GM23338 (cell line): ENCODE measurements around the gene ZC3H12C. TPM values are rescaled to one million over a fixed set of nuclear protein-coding genes. Genes with fewer than 3 reads are reported as not detected.

Source experiments
- ATAC-seq: fragments of 200-7000 bp; cut with Tn5 transposase; 3 replicates; pipeline ENCODE4 v1.9.1; 2020
- DNase-seq: peaks from one replicate; pipeline ENCODE4 v3.0.0-alpha.2; 2015; ENCODE audit warnings: low spot score
- H2AFZ ChIP-seq: fragments of 200-600 bp; sonication (generic); 2 replicates; pipeline ENCODE4 v1.8.0; 2016; ENCODE audit warnings: antibody characterized with exemption, mild to moderate bottlenecking, moderate library complexity
- H3F3A ChIP-seq: fragments of 200-600 bp; sonication (generic); replicated peaks from 2 replicates; pipeline ENCODE4 v1.8.0; 2017; ENCODE audit warnings: antibody characterized with exemption, mixed run types, low read depth
- H3K27ac ChIP-seq: fragments of 200-600 bp; sonication (generic); 2 replicates; pipeline ENCODE4 v1.6.1; 2016; ENCODE audit warnings: low read depth
- H3K27me3 ChIP-seq: fragments of 200-600 bp; sonication (generic); 2 replicates; pipeline ENCODE4 v1.8.0; 2016; ENCODE audit warnings: mild to moderate bottlenecking, mixed run types, moderate library complexity; ENCODE audit not compliant: insufficient read depth
- H3K36me3 ChIP-seq: fragments of 200-600 bp; sonication (generic); 2 replicates; pipeline ENCODE4 v1.8.0; 2016; ENCODE audit warnings: mild to moderate bottlenecking; ENCODE audit not compliant: insufficient read depth
- H3K4me1 ChIP-seq: fragments of 200-600 bp; sonication (generic); 2 replicates; pipeline ENCODE4 v1.8.0; 2016; ENCODE audit warnings: mild to moderate bottlenecking, moderate library complexity; ENCODE audit not compliant: insufficient read depth
- H3K4me2 ChIP-seq: fragments of 200-600 bp; sonication (generic); 2 replicates; pipeline ENCODE4 v1.7.1; 2017; ENCODE audit warnings: mixed run types
- H3K4me3 ChIP-seq: fragments of 200-600 bp; sonication (generic); 2 replicates; pipeline ENCODE4 v1.6.1; 2016; ENCODE audit warnings: mixed run types
- H3K79me2 ChIP-seq: fragments of 200-600 bp; sonication (generic); replicated peaks from 2 replicates; pipeline ENCODE4 v1.8.0; 2017; ENCODE audit warnings: mild to moderate bottlenecking; ENCODE audit not compliant: insufficient read depth
- H3K9me2 ChIP-seq: fragments of 200-600 bp; sonication (generic); 2 replicates; pipeline ENCODE4 v1.8.0; 2017; ENCODE audit not compliant: insufficient read depth
- H4K20me1 ChIP-seq: fragments of 200-600 bp; sonication (generic); replicated peaks from 2 replicates; pipeline ENCODE4 v1.8.0; 2017; ENCODE audit warnings: mild to moderate bottlenecking; ENCODE audit not compliant: insufficient read depth
- H3K27ac Mint-ChIP-seq: 2 replicates; pipeline ENCODE4 v1.8.0; 2020; ENCODE audit warnings: inconsistent platforms, mild to moderate bottlenecking, moderate library complexity, mixed read lengths
- H3K27me3 Mint-ChIP-seq: 3 replicates; pipeline ENCODE4 v1.8.0; 2022; ENCODE audit warnings: low read depth, mild to moderate bottlenecking, moderate library complexity, mixed read lengths, inconsistent platforms; ENCODE audit not compliant: insufficient read depth, poor library complexity
- H3K36me3 Mint-ChIP-seq: 3 replicates; pipeline ENCODE4 v1.8.0; 2021; ENCODE audit warnings: low read depth, mild to moderate bottlenecking, inconsistent platforms, moderate library complexity, mixed read lengths
- H3K4me1 Mint-ChIP-seq: 3 replicates; pipeline ENCODE4 v1.8.0; 2020; ENCODE audit warnings: mild to moderate bottlenecking, inconsistent platforms, mixed read lengths
- H3K4me3 Mint-ChIP-seq: 3 replicates; pipeline ENCODE4 v1.8.0; 2021; ENCODE audit warnings: moderate library complexity, mild to moderate bottlenecking, inconsistent platforms, mixed read lengths
- H3K9me3 Mint-ChIP-seq: 3 replicates; pipeline ENCODE4 v1.8.0; 2020; ENCODE audit warnings: moderate library complexity, mild to moderate bottlenecking, inconsistent platforms, mixed read lengths
- CREB1 ChIP-seq: fragments of 250-450 bp; sonication (Bioruptor Pico); IDR thresholded peaks from 2 replicates; pipeline ENCODE4 v1.5.0; 2020; ENCODE audit warnings: low read depth, mild to moderate bottlenecking, moderate library complexity
- CTCF ChIP-seq, 2 experiments: fragments of 200-600 bp in 1 of 2; sonication (generic) in 1 of 2; conservative IDR thresholded peaks; 2 replicates each; pipeline versions ENCODE4 v1.5.1 to v1.6.1; 2016 to 2017; ENCODE audit warnings: antibody characterized with exemption in 2 of 2, low read depth in 2 of 2, mild to moderate bottlenecking in 2 of 2, moderate library complexity in 1 of 2
- EZH2 ChIP-seq: fragments of 200-600 bp; sonication (generic); IDR thresholded peaks from one replicate; pipeline ENCODE4 v1.8.0; 2017; ENCODE audit warnings: antibody characterized with exemption, mild to moderate bottlenecking, low read depth; ENCODE audit not compliant: unreplicated experiment
- JUNB ChIP-seq: IDR thresholded peaks from one replicate; pipeline ENCODE4 v1.6.1; 2016; ENCODE audit warnings: antibody characterized with exemption; ENCODE audit not compliant: unreplicated experiment
- NANOG ChIP-seq: IDR thresholded peaks from 2 replicates; pipeline ENCODE4 v1.6.1; 2016; ENCODE audit warnings: antibody characterized with exemption, borderline replicate concordance
- POLR2AphosphoS5 ChIP-seq: IDR thresholded peaks from 2 replicates; pipeline ENCODE4 v1.6.1; 2016; ENCODE audit warnings: antibody characterized with exemption, low read depth
- REST ChIP-seq: IDR thresholded peaks from one replicate; pipeline ENCODE4 v1.6.1; 2018; ENCODE audit warnings: antibody characterized with exemption; ENCODE audit not compliant: unreplicated experiment
- STAT1 ChIP-seq: IDR thresholded peaks from one replicate; pipeline ENCODE4 v1.6.1; 2016; ENCODE audit warnings: antibody characterized with exemption; ENCODE audit not compliant: unreplicated experiment
- ZNF114 ChIP-seq: fragments of 250-450 bp; sonication (Bioruptor Pico); IDR thresholded peaks from 2 replicates; pipeline ENCODE4 v1.5.0; 2020; ENCODE audit warnings: mild to moderate bottlenecking, moderate library complexity
- ZNF331 ChIP-seq: fragments of 250-450 bp; sonication (Bioruptor Pico); IDR thresholded peaks from 2 replicates; pipeline ENCODE4 v1.5.0; 2020; ENCODE audit warnings: low read depth, mild to moderate bottlenecking, moderate library complexity
- polyA plus RNA-seq: library from polyadenylated mRNA; unstranded; fragments of >200 nt; fragmentation: Nextera tagmentation; extraction: Ambion mirVana; gene quantifications from 2 replicates; pipeline ENCODE4 v1.2.1, GENCODE V29; 2016
- total RNA-seq: library from RNA; depleted of rRNA; stranded (reverse); fragments of >200 nt; shearing (Covaris generic); gene quantifications from 2 replicates; pipeline ENCODE4 v1.2.3, GENCODE V29; 2014

The ZC3H12C gene
- total and polyA plus RNA-seq, 2 experiments from 2014 or later, result 0.55 to 2.4 TPM

DNA sequence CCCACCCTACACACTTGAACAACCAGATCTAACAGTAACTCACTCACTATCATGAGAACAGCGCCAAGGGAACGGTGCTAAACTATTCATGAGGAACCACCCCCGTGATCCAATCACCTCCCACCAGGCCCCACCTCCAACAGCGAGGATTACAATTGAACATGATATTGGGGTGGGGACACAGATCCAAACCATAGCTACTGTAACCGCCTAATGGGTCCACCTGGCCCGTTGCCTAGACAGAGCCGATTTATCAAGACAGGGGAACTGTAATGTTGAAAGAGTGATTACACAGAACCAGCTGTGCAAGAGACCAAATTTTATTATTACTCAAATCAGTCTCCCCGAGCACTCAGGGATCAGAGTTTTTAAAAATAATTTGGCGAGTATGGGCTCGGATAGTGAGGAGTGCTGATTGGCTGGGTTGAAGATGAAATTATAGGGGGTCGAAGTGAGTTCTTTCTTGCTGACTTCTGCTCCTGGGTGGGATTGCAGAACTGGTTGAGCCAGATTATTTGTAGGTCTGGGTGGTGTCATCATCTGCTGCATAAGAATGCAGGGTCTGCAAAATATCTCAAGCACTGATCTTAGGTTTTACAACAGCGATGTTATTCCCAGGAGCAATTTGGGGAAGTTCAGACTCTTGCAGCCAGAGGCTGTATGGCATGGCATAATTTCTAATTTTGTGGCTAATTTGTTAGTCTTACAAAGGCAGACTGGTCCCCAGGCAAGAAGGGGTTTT lies 17.9 kb upstream of the ZC3H12C start (continued):
- TF ChIP-seq REST, result no peak
- TF ChIP-seq ZNF114, result no peak
- TF ChIP-seq CTCF (conservative IDR thresholded peaks at IDR 0.05; ENCODE audit: low read depth in 2 of 2), result no peak
- TF ChIP-seq NANOG, result no peak
- TF ChIP-seq POLR2AphosphoS5, result no peak
- no peak for TF ChIP-seq CREB1 (CRISPR knock-in tag)
- TF ChIP-seq ZNF331, result no peak

DNA sequence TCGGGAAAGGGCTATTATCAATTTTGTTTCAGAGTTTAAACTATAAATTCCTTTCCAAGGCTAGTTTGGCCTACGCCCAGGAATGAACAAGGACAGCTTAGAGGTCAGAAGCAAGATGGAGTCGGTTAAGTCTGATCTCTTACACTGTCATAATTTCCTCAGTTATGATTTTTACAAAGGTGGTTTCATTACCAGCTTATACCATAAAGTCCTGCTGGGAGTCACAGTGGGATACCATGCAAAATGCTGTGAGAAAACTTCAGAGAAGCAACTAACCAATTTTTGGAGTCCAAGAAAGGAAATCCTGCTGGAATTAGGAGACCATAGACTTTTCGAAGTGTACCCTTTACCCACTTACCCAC lies 17.4 kb upstream of the ZC3H12C start:
- H3K36me3 ChIP-seq, result no peaks in the 10 kb centered on the region; the same call in 1 of the 2 replicates
- peak overlapping the region; percentile 75; the same call in 1 of the 2 replicates for H2AFZ ChIP-seq
- ATAC-seq, result no peak
- Mint-ChIP-seq H3K4me3 (no peak overlapping the region), H3K27ac (0 out of 2 replicates have a peak overlapping the region, but pooled peaks have one; percentile 46), H3K9me3 (peaks cover 3% of the 10 kb centered on the region; the same call in 1 of the 3 replicates), H3K27me3 (peaks cover 2% of the 10 kb centered on the region), H3K36me3 (no peaks in the 10 kb centered on the region; the same call in 2 of the 3 replicates), H3K4me1 (peaks cover 35% of the 10 kb centered on the region)
- peaks cover 33% of the 10 kb centered on the region for H3K4me1 ChIP-seq
- H3K27ac ChIP-seq, result no peak overlapping the region
- H4K20me1 ChIP-seq, result no peaks in the 10 kb centered on the region
- H3K9me2 ChIP-seq, result peaks cover 7% of the 10 kb centered on the region; the same call in 1 of the 2 replicates
- peak overlapping the region; percentile 41 for H3K4me2 ChIP-seq
- peak overlapping the region; percentile 22; the same call in 1 of the 2 replicates for H3K4me3 ChIP-seq
- H3F3A ChIP-seq, result no peaks in the 10 kb centered on the region
- H3K27me3 ChIP-seq, result no peaks in the 10 kb centered on the region
- DNase-seq, result no peak
- no peaks in the 10 kb centered on the region for H3K79me2 ChIP-seq
- TF ChIP-seq REST (no peak), CTCF (conservative IDR thresholded peaks at IDR 0.05; ENCODE audit: low read depth in 2 of 2) (no peak), JUNB (no peak), NANOG (no peak), POLR2AphosphoS5 (no peak), EZH2 (no peak), STAT1 (no peak)
